Skeletal muscle satellite cell (primary cell): ENCODE results near the gene BTBD19.
"Not testable (repeated sequence)": the region's sequence is repeated elsewhere in the genome, so short reads cannot be mapped to it uniquely, and the experiment has no call there.

Experiments
- H3K27me3 ChIP-seq: 2 replicates; pipeline ENCODE4 v1.7.0; 2013; ENCODE audit warnings: low read length; ENCODE audit not compliant: control insufficient read depth, insufficient read depth
- H3K36me3 ChIP-seq: 2 replicates; pipeline ENCODE4 v1.7.0; 2013; ENCODE audit warnings: mild to moderate bottlenecking, control low read depth, low read length; ENCODE audit not compliant: insufficient read depth
- H3K4me1 ChIP-seq: 2 replicates; pipeline ENCODE4 v1.7.0; 2013; ENCODE audit warnings: low read length; ENCODE audit not compliant: control insufficient read depth, insufficient read depth
- H3K4me2 ChIP-seq: 2 replicates; pipeline ENCODE4 v1.7.0; 2013; ENCODE audit warnings: mild to moderate bottlenecking, low read length
- H3K4me3 ChIP-seq: 2 replicates; pipeline ENCODE4 v1.7.0; 2013; ENCODE audit warnings: low read length
- H3K9ac ChIP-seq: 2 replicates; pipeline ENCODE4 v1.7.0; 2013; ENCODE audit warnings: mild to moderate bottlenecking, low read depth, low read length, moderate library complexity
- H3K9me3 ChIP-seq: replicated peaks from 2 replicates; pipeline ENCODE4 v1.7.0; 2013; ENCODE audit warnings: mild to moderate bottlenecking, control low read depth, low read length

Gene BTBD19

GRCh38 chr1:44815926-44816325 lies 7.6 kb downstream of the BTBD19 start:
- H3K4me3 ChIP-seq, H3K9me3 ChIP-seq, H3K4me2 ChIP-seq, H3K9ac ChIP-seq, H3K27me3 ChIP-seq: not testable (repeated sequence)
- peaks cover 13% of the 10 kb centered on the region for H3K36me3 ChIP-seq
- peaks cover 53% of the 10 kb centered on the region for H3K4me1 ChIP-seq

- Histone ChIP-seq H3K27me3 (no peaks in the 10 kb centered on the region), H3K9ac (no peak overlapping the region), H3K9me3 (no peaks in the 10 kb centered on the region), H3K4me2 (no peak overlapping the region), H3K36me3 (peaks cover 13% of the 10 kb centered on the region), H3K4me3 (no peak overlapping the region), H3K4me1 (peaks cover 40% of the 10 kb centered on the region)
These were observed 9.0 kb downstream of the BTBD19 start for GRCh38 chr1:44817307-44817706.

GRCh38 chr1:44817771-44818495 lies 9.6 kb downstream of the BTBD19 start:
- H3K4me1 ChIP-seq: peaks cover 37% of the 10 kb centered on the region
- no peak overlapping the region for H3K4me2 ChIP-seq

GRCh38 chr1:44819196-44819607 lies 10.9 kb downstream of the BTBD19 start:
- peaks cover 13% of the 10 kb centered on the region for H3K36me3 ChIP-seq
- peaks cover 25% of the 10 kb centered on the region for H3K4me1 ChIP-seq
- H3K9ac ChIP-seq: peak overlapping the region; percentile 48
- peak overlapping the region; percentile 55 for H3K4me3 ChIP-seq
- peak overlapping the region; percentile 70 for H3K4me2 ChIP-seq
- H3K9me3 ChIP-seq: no peaks in the 10 kb centered on the region
- H3K27me3 ChIP-seq: no peaks in the 10 kb centered on the region

More at GRCh38 chr1:44817771-44818495, 9.6 kb downstream of the BTBD19 start:
- H3K9me3 ChIP-seq: no peaks in the 10 kb centered on the region
- no peak overlapping the region for H3K4me3 ChIP-seq
- no peaks in the 10 kb centered on the region for H3K27me3 ChIP-seq
- H3K9ac ChIP-seq: no peak overlapping the region
- H3K36me3 ChIP-seq: peaks cover 13% of the 10 kb centered on the region

- peak overlapping the region; percentile 85 for H3K9ac ChIP-seq
- peak overlapping the region; percentile 91 for H3K4me2 ChIP-seq
- H3K36me3 ChIP-seq: peaks cover 12% of the 10 kb centered on the region
- H3K4me1 ChIP-seq: peaks cover 25% of the 10 kb centered on the region
- peak overlapping the region; percentile 72 for H3K4me3 ChIP-seq
- no peaks in the 10 kb centered on the region for H3K9me3 ChIP-seq
- no peaks in the 10 kb centered on the region for H3K27me3 ChIP-seq
These were observed 11.4 kb downstream of the BTBD19 start for GRCh38 chr1:44819608-44820327.

GRCh38 chr1:44820328-44821239 lies 12.3 kb downstream of the BTBD19 start:
- Histone ChIP-seq H3K9ac (peak overlapping the region; percentile 85), H3K9me3 (no peaks in the 10 kb centered on the region), H3K4me3 (peak overlapping the region; percentile 72), H3K4me2 (peak overlapping the region; percentile 91), H3K36me3 (peaks cover 4% of the 10 kb centered on the region), H3K27me3 (no peaks in the 10 kb centered on the region), H3K4me1 (peaks cover 17% of the 10 kb centered on the region)

- Histone ChIP-seq H3K36me3 (no peaks in the 10 kb centered on the region), H3K9ac (no peak overlapping the region), H3K4me3 (no peak overlapping the region), H3K4me2 (no peak overlapping the region), H3K4me1 (peaks cover 16% of the 10 kb centered on the region), H3K9me3 (no peaks in the 10 kb centered on the region), H3K27me3 (no peaks in the 10 kb centered on the region)
These were observed 13.0 kb downstream of the BTBD19 start for GRCh38 chr1:44821240-44821715.

- Histone ChIP-seq H3K9me3 (no peaks in the 10 kb centered on the region), H3K4me2 (no peak overlapping the region), H3K4me1 (peaks cover 16% of the 10 kb centered on the region), H3K27me3 (no peaks in the 10 kb centered on the region), H3K36me3 (no peaks in the 10 kb centered on the region), H3K4me3 (no peak overlapping the region), H3K9ac (no peak overlapping the region)
These were observed 13.9 kb downstream of the BTBD19 start for GRCh38 chr1:44822131-44822701.

GRCh38 chr1:44822981-44823451 lies 14.7 kb downstream of the BTBD19 start:
- Histone ChIP-seq H3K4me2 (no peak overlapping the region), H3K36me3 (no peaks in the 10 kb centered on the region), H3K27me3 (no peaks in the 10 kb centered on the region), H3K9me3 (no peaks in the 10 kb centered on the region), H3K4me3 (no peak overlapping the region), H3K9ac (no peak overlapping the region), H3K4me1 (peaks cover 16% of the 10 kb centered on the region)

GRCh38 chr1:44824392-44824791 lies 16.1 kb downstream of the BTBD19 start:
- H3K9ac ChIP-seq, H3K36me3 ChIP-seq, H3K9me3 ChIP-seq, H3K4me3 ChIP-seq, H3K4me2 ChIP-seq, H3K27me3 ChIP-seq, H3K4me1 ChIP-seq: not testable (repeated sequence)
